Ovary (tissue), 9 donors: ENCODE results near the gene ICE1. TPM values are rescaled to one million over a fixed set of nuclear protein-coding genes. Genes with fewer than 3 reads are reported as not detected.

Experiments used
- DNase-seq, 5 donors: peaks; one replicate each; pipeline ENCODE4 v3.0.0-alpha.2; 2019 to 2020
- H3K27ac ChIP-seq, 2 donors: fragments of 200-600 bp; one replicate each; pipeline versions ENCODE4 v1.5.1 to v1.8.0; 2019 to 2022
- H3K27me3 ChIP-seq: fragments of 200-600 bp; one replicate; pipeline ENCODE4 v1.8.0; 2022
- H3K36me3 ChIP-seq: fragments of 200-600 bp; sonication (generic); one replicate; pipeline ENCODE4 v1.5.1; 2019
- H3K4me1 ChIP-seq: one replicate; pipeline ENCODE4 v1.8.1; 2013; ENCODE audit warnings: mild to moderate bottlenecking, moderate library complexity; ENCODE audit not compliant: insufficient read depth
- H3K4me3 ChIP-seq: fragments of 200-600 bp; sonication (generic); one replicate; pipeline ENCODE4 v1.5.1; 2017
- H3K9me3 ChIP-seq, 2 donors: fragments of 200-600 bp in 1 of 2; sonication (generic) in 1 of 2; one replicate each; pipeline versions ENCODE4 v1.5.1 to v1.8.1; 2013 to 2019; ENCODE audit warnings: mild to moderate bottlenecking in 1 of 2, moderate library complexity in 1 of 2
- CTCF ChIP-seq, 3 donors: fragments of 450-650 bp in 2 of 3; fragments of 200-600 bp in 1 of 3; IDR thresholded peaks; one replicate each; pipeline versions ENCODE4 v1.5.1 to v1.8.0; 2016 to 2022; ENCODE audit warnings: antibody characterized with exemption in 3 of 3, mild to moderate bottlenecking in 1 of 3
- EP300 ChIP-seq: sonication (generic); formaldehyde crosslinking; IDR thresholded peaks from one replicate; pipeline ENCODE4 v1.6.1; 2017; ENCODE audit warnings: antibody characterized with exemption
- POLR2A ChIP-seq: fragments of 450-650 bp; IDR thresholded peaks from one replicate; pipeline ENCODE4 v1.6.1; 2017; ENCODE audit warnings: antibody characterized with exemption, mild to moderate bottlenecking, moderate library complexity
- WGBS, 3 donors: extraction: QIAGEN DNeasy Blood & Tissue Kit in 1 of 3; methylation state at CpG; one replicate each; pipeline versions ENCODE4 v1.1.5 to v1.1.7; 2013 to 2017; 5-methylcytosine and 5-hydroxymethylcytosine counted together
- intact Hi-C, 4 donors: fragments of 100-400 bp; cut with DNase I; formaldehyde crosslinking; loops; one replicate each; pipeline versions ENCODE4 v1.11.0 to v1.15.1; 2022 to 2023
- polyA plus RNA-seq, 2 donors: library from polyadenylated mRNA; stranded (reverse); fragments of 200-250 nt in 1 of 2; fragments of 350-450 nt in 1 of 2; fragmentation: Illumina TruSeq in 1 of 2; extraction: RNeasy Lipid Tissue Mini Kit (QIAGEN cat#74804) in 1 of 2; gene quantifications; one replicate each; pipeline ENCODE4 v1.2.3, GENCODE V29; 2013 to 2014
- total RNA-seq, 7 donors: library from RNA; depleted of rRNA in 2 of 7; stranded (reverse); fragments of >200 nt in 2 of 7; fragmentation: NEBNext Ultra II Directional in 3 of 7; extraction: Animal tissue kit (Norgen Biotek cat#: 25700) in 3 of 7; gene quantifications; one replicate each; pipeline versions ENCODE4 v1.1.0 to v1.2.4, GENCODE V29; 2016 to 2023
- donor health status: DM: no; HTN: no; CAD: no; lungs with moderate emphysema.
- donor health status: DM: no; HTN: no; CAD: no.
- donor health status: Bipolar disorder and iron deficiency.
- donor health status: DM: yes; HTN: yes; CAD: no.
- donor health status: DM: no; HTN: no; CAD: no.
- donor health status: DM: yes; HTN: yes; CAD: no.

ICE1 gene
- total and polyA plus RNA-seq, 9 donors, result 10.7 to 38.0 (median 30.5) TPM

- intact Hi-C loops, result loop anchor here in 3 of 4 donors (5.0 kb wide), 2 partner anchors 273 to 538 kb away; partner anchors contain the start of gene ADAMTS16 (in 3 of the 3)
- Histone ChIP-seq H3K4me3 (no peak overlapping the region), H3K9me3 (no peaks in the 10 kb centered on the region), H3K36me3 (no peaks in the 10 kb centered on the region), H3K27ac (no peak overlapping the region), H3K27me3 (no peaks in the 10 kb centered on the region), H3K4me1 (peaks cover 3% of the 10 kb centered on the region)
- no peak for DNase-seq
- TF ChIP-seq EP300, result no peak
- no peak for TF ChIP-seq CTCF (IDR thresholded peaks at IDR 0.05)
- TF ChIP-seq POLR2A, result no peak
- WGBS, 3 donors, result 83 to 89% (median 85%) methylated on average over 5 of the region's 5 CpGs
Observed at GRCh38 chr5:5414999-5415398, 7.5 kb upstream of the ICE1 start.

- Histone ChIP-seq H3K4me1 (peaks cover 4% of the 10 kb centered on the region), H3K27me3 (no peaks in the 10 kb centered on the region), H3K4me3 (no peak overlapping the region), H3K27ac (no peak overlapping the region), H3K36me3 (no peaks in the 10 kb centered on the region), H3K9me3 (no peaks in the 10 kb centered on the region)
- TF ChIP-seq POLR2A (no peak), CTCF (IDR thresholded peaks at IDR 0.05) (no peak), EP300 (no peak)
- WGBS, 3 donors, result 41 to 58% (median 50%) methylated on average over 2 of the region's 2 CpGs
- no peak for DNase-seq
- intact Hi-C loops, result loop anchor here in 3 of 4 donors (5.0 kb wide), 2 partner anchors 274 to 539 kb away; partner anchors contain the start of gene ADAMTS16 (in 3 of the 3)
Observed at GRCh38 chr5:5416733-5417132, 5.7 kb upstream of the ICE1 start.

- Histone ChIP-seq H3K36me3 (no peaks in the 10 kb centered on the region), H3K4me3 (no peak overlapping the region), H3K9me3 (no peaks in the 10 kb centered on the region), H3K27me3 (no peaks in the 10 kb centered on the region), H3K4me1 (peaks cover 4% of the 10 kb centered on the region), H3K27ac (no peak overlapping the region)
- intact Hi-C loops, result loop anchor here in 3 of 4 donors (2.0 to 5.0 kb wide), 3 partner anchors 276 to 549 kb away; partner anchors contain the start of gene ADAMTS16 (in 3 of the 3)
- no peak for TF ChIP-seq POLR2A
- TF ChIP-seq EP300, result no peak
- no peak for TF ChIP-seq CTCF (IDR thresholded peaks at IDR 0.05)
- DNase-seq, result no peak
- 90 to 95% (median 92%) methylated on average over 3 of the region's 3 CpGs for WGBS, 3 donors
Observed at GRCh38 chr5:5418006-5418405, 4.5 kb upstream of the ICE1 start.

- intact Hi-C loops, result loop anchor here in 3 of 4 donors (2.0 to 5.0 kb wide), 3 partner anchors 276 to 550 kb away; partner anchors contain the start of gene ADAMTS16 (in 3 of the 3)
- Histone ChIP-seq H3K36me3 (no peaks in the 10 kb centered on the region), H3K4me3 (no peak overlapping the region), H3K27me3 (no peaks in the 10 kb centered on the region), H3K9me3 (no peaks in the 10 kb centered on the region), H3K27ac (no peak overlapping the region), H3K4me1 (peaks cover 8% of the 10 kb centered on the region)
- TF ChIP-seq POLR2A (no peak), EP300 (no peak), CTCF (IDR thresholded peaks at IDR 0.05) (no peak)
- 85 to 87% (median 85%) methylated on average over 7 of the region's 7 CpGs for WGBS, 3 donors
- DNase-seq, result peak in 1 of 5 donors; percentile 29
Observed at GRCh38 chr5:5418764-5419163, 3.7 kb upstream of the ICE1 start.
